HG03460 (cell line): ENCODE data around the gene PCBP3.
"Not testable (repeated sequence)": the region's sequence is repeated elsewhere in the genome, so short reads cannot be mapped to it uniquely, and the experiment has no call there.

Source experiments
- ATAC-seq: cut with Tn5 transposase; IDR thresholded peaks from one replicate; pipeline ENCODE4 v1.9.1; 2021; ENCODE audit not compliant: unreplicated experiment

Gene PCBP3

GRCh38 chr21:45870421-45870820, 226.9 kb downstream of the PCBP3 start:
- ATAC-seq, result no peak

- ATAC-seq, result no peak
Measured at GRCh38 chr21:45870851-45871615, 227.5 kb downstream of the PCBP3 start.

GRCh38 chr21:45871616-45872236, 228.2 kb downstream of the PCBP3 start:
- no peak for ATAC-seq

GRCh38 chr21:45872471-45872870, 228.9 kb downstream of the PCBP3 start:
- no peak for ATAC-seq

- ATAC-seq, result no peak
Measured at GRCh38 chr21:45872902-45873301, 229.4 kb downstream of the PCBP3 start.

GRCh38 chr21:45873418-45873817, 229.9 kb downstream of the PCBP3 start:
- no peak for ATAC-seq

- no peak for ATAC-seq
Measured at GRCh38 chr21:45873866-45874265, 230.3 kb downstream of the PCBP3 start.

- no peak for ATAC-seq
Measured at GRCh38 chr21:45874716-45875415, 231.3 kb downstream of the PCBP3 start.

- ATAC-seq, result no peak
Measured at GRCh38 chr21:45875416-45875760, 231.9 kb downstream of the PCBP3 start.

- ATAC-seq, result no peak
Measured at GRCh38 chr21:45875881-45876280, 232.4 kb downstream of the PCBP3 start.

- no peak for ATAC-seq
Measured at GRCh38 chr21:45876381-45877170, 233.1 kb downstream of the PCBP3 start.

GRCh38 chr21:45877171-45877438, 233.6 kb downstream of the PCBP3 start:
- no peak for ATAC-seq

GRCh38 chr21:45877821-45878469, 234.4 kb downstream of the PCBP3 start:
- ATAC-seq, result no peak

GRCh38 chr21:45880097-45881068, 236.9 kb downstream of the PCBP3 start:
- ATAC-seq, result no peak

- no peak for ATAC-seq
Measured at GRCh38 chr21:45882645-45883044, 239.1 kb downstream of the PCBP3 start.

GRCh38 chr21:45883090-45883489, 239.6 kb downstream of the PCBP3 start:
- ATAC-seq, result no peak

GRCh38 chr21:45885597-45885929, 242.0 kb downstream of the PCBP3 start:
- ATAC-seq, result no peak

GRCh38 chr21:45885930-45886601, 242.5 kb downstream of the PCBP3 start:
- ATAC-seq, result not testable (repeated sequence)

- ATAC-seq, result no peak
Measured at GRCh38 chr21:45886610-45887026, 243.1 kb downstream of the PCBP3 start.
